GM23248 (cell line): Measurements from ENCODE around the gene POLR3C. TPM values are rescaled to one million over a fixed set of nuclear protein-coding genes. Genes with fewer than 3 reads are reported as not detected.

ENCODE experiments used
- DNase-seq: peaks from one replicate; pipeline ENCODE4 v3.0.0-alpha.2; 2015
- H2AFZ ChIP-seq: fragments of 200-600 bp; sonication (generic); 2 replicates; pipeline ENCODE4 v1.6.1; 2016; ENCODE audit warnings: antibody characterized with exemption
- H3F3A ChIP-seq: fragments of 200-600 bp; sonication (generic); 2 replicates; pipeline ENCODE4 v1.6.1; 2016; ENCODE audit warnings: mild to moderate bottlenecking, antibody characterized with exemption, mixed run types; ENCODE audit not compliant: insufficient read depth
- H3K27ac ChIP-seq: fragments of 200-600 bp; sonication (generic); 2 replicates; pipeline ENCODE4 v1.5.1; 2016; ENCODE audit warnings: mild to moderate bottlenecking
- H3K27me3 ChIP-seq: fragments of 200-600 bp; sonication (generic); replicated peaks from 2 replicates; pipeline ENCODE4 v1.6.1; 2016; ENCODE audit warnings: mild to moderate bottlenecking; ENCODE audit not compliant: insufficient read depth
- H3K36me3 ChIP-seq: fragments of 200-600 bp; sonication (generic); 2 replicates; pipeline ENCODE4 v1.6.1; 2016; ENCODE audit warnings: low read depth, mild to moderate bottlenecking
- H3K4me1 ChIP-seq: fragments of 200-600 bp; sonication (generic); 2 replicates; pipeline ENCODE4 v1.6.1; 2016; ENCODE audit warnings: mild to moderate bottlenecking; ENCODE audit not compliant: insufficient read depth
- H3K4me2 ChIP-seq: fragments of 200-600 bp; sonication (generic); one replicate; pipeline ENCODE4 v1.6.1; 2016; ENCODE audit warnings: mild to moderate bottlenecking; ENCODE audit not compliant: unreplicated experiment
- H3K4me3 ChIP-seq: fragments of 200-600 bp; sonication (generic); 2 replicates; pipeline ENCODE4 v1.5.1; 2016; ENCODE audit warnings: mild to moderate bottlenecking
- H3K79me2 ChIP-seq: fragments of 200-600 bp; sonication (generic); 2 replicates; pipeline ENCODE4 v1.6.1; 2016; ENCODE audit warnings: mild to moderate bottlenecking; ENCODE audit not compliant: insufficient read depth
- H3K9ac ChIP-seq: fragments of 200-600 bp; sonication (generic); 2 replicates; pipeline ENCODE4 v1.6.1; 2016; ENCODE audit warnings: mild to moderate bottlenecking
- H3K9me2 ChIP-seq: fragments of 200-600 bp; sonication (generic); 2 replicates; pipeline ENCODE4 v1.6.1; 2016; ENCODE audit warnings: mixed run types, mild to moderate bottlenecking, moderate library complexity; ENCODE audit not compliant: insufficient read depth
- H3K9me3 ChIP-seq: fragments of 200-600 bp; sonication (generic); one replicate; pipeline ENCODE4 v1.6.1; 2017; ENCODE audit warnings: low read depth
- H4K20me1 ChIP-seq: fragments of 200-600 bp; sonication (generic); 2 replicates; pipeline ENCODE4 v1.6.0; 2016; ENCODE audit not compliant: insufficient read depth
- EZH2 ChIP-seq: fragments of 200-600 bp; sonication (generic); IDR thresholded peaks from 2 replicates; pipeline ENCODE4 v1.6.1; 2018; ENCODE audit warnings: antibody characterized with exemption, mild to moderate bottlenecking; ENCODE audit not compliant: insufficient read depth, poor library complexity, severe bottlenecking
- EZH2phosphoT487 ChIP-seq: fragments of 200-600 bp; sonication (generic); IDR thresholded peaks from 2 replicates; pipeline ENCODE4 v1.6.1; 2018; ENCODE audit warnings: antibody characterized with exemption, moderate library complexity, mild to moderate bottlenecking, low read depth; ENCODE audit not compliant: insufficient read depth
- WGBS, 2 experiments: methylation state at CpG; one replicate each; pipeline ENCODE4 v1.1.6; 2015 to 2017; ENCODE audit warnings: low lambda C conversion rate in 2 of 2, low coverage in 1 of 2; ENCODE audit errors: missing lambda C conversion rate in 2 of 2; 5-methylcytosine and 5-hydroxymethylcytosine counted together
- in situ Hi-C: fragments of 300-500 bp; cut with MboI; formaldehyde crosslinking; loops from 2 replicates; pipeline ENCODE4 v1.15.0; 2020
- polyA plus RNA-seq: library from polyadenylated mRNA; unstranded; fragments of >200 nt; fragmentation: Nextera tagmentation; extraction: Ambion mirVana; gene quantifications from 2 replicates; pipeline ENCODE4 v1.2.1, GENCODE V29; 2016
- total RNA-seq: library from RNA; depleted of rRNA; stranded (reverse); fragments of >200 nt; shearing (Covaris generic); gene quantifications from 2 replicates; pipeline ENCODE4 v1.2.3, GENCODE V29; 2014

POLR3C gene
- total and polyA plus RNA-seq, 2 experiments from 2014 or later: 39.0 to 42.2 TPM

DNA sequence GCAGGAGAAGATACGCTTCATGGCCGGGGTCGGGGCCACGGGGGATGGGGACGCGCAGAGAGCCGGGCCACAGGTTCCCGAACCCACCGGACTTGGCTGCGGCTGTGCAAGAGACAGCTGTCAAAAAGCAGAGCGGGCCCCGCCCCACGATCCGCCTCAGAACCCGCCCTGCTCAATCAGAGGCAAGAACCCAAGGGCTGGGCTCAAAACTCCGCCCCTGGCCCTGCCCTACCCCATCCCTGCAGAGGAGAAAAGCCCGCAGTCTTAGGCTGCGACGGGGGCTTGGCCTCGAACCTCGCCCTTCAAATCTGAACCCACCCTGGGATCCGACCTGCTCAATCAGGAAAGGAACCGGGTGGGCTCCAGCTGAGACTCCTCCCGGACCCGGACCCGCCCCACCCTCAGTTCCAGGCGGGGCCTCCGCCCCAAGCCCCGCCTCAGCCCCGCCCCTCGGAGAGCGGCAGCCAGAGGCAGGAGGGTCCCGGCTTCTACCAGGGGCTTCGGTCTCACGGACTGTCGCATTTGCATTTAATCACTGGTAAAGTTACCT is 61.8 kb downstream of the POLR3C start, which contains the start of gene ANKRD35:
TSS of gene ANKRD35 (minus strand) at position 129 of the 550 bp plus-strand sequence. CDS start at position 21, 108 bp downstream.
- Histone ChIP-seq H3K4me3 (peak within 1 kb of the TSS; percentile 80), H3K27me3 (no peaks in the 10 kb centered on the region), H3K36me3 (no peaks in the 10 kb centered on the region), H3K9me2 (no peaks in the 10 kb centered on the region), H3K4me2 (peak within 1 kb of the TSS; percentile 81), H3F3A (peaks cover 27% of the 10 kb centered on the region), H3K27ac (peak within 1 kb of the TSS; percentile 38), H3K4me1 (peaks cover 15% of the 10 kb centered on the region), H3K9me3 (no peaks in the 10 kb centered on the region), H3K79me2 (no peaks in the 10 kb centered on the region), H2AFZ (peak within 1 kb of the TSS; percentile 91), H3K9ac (no peak within 1 kb of the TSS), H4K20me1 (no peaks in the 10 kb centered on the region)
- peak; percentile 86 for DNase-seq
- WGBS, 2 experiments: 0 to 2% methylated on average over 13 to 36 of the region's 36 CpGs
- TF ChIP-seq EZH2: no peak
- TF ChIP-seq EZH2phosphoT487: no peak
- in situ Hi-C loops: no loop called here

DNA sequence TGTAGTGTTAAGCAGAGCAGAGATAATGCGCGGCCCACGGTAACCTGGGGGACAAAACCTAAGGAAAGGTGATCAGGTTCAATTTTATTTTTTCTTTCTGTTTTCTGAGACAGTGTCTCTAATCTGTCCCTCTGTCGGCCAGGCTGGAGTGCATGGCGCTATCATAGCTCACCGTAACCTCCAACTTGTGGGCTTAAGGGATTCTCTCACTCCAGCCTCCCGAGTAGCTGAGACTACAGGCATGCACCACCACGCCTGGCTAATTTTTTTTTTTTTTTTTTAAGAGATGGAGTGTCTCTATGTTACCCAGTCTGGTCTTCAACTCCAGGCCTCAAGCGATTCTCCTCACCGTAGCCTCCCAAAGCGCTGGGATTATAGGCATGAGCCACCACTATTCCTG is 62.4 kb downstream of the POLR3C start:
- H3K9me3 ChIP-seq: no peaks in the 10 kb centered on the region
- H3K9ac ChIP-seq: no peak overlapping the region
- no peaks in the 10 kb centered on the region for H3K36me3 ChIP-seq
- H3K27ac ChIP-seq: no peak overlapping the region
- H3F3A ChIP-seq: peaks cover 32% of the 10 kb centered on the region
- H3K27me3 ChIP-seq: no peaks in the 10 kb centered on the region
- H2AFZ ChIP-seq: peak overlapping the region; percentile 91
- DNase-seq: no peak
- H4K20me1 ChIP-seq: no peaks in the 10 kb centered on the region
- no peaks in the 10 kb centered on the region for H3K9me2 ChIP-seq
- WGBS, 2 experiments: 49% methylated on average over 11 of the region's 11 CpGs
- H3K4me1 ChIP-seq: peaks cover 21% of the 10 kb centered on the region
- H3K4me3 ChIP-seq: peak overlapping the region; percentile 80
- H3K79me2 ChIP-seq: no peaks in the 10 kb centered on the region
- TF ChIP-seq EZH2 (no peak), EZH2phosphoT487 (no peak)
- in situ Hi-C loops: no loop called here
- peak overlapping the region; percentile 81 for H3K4me2 ChIP-seq

DNA sequence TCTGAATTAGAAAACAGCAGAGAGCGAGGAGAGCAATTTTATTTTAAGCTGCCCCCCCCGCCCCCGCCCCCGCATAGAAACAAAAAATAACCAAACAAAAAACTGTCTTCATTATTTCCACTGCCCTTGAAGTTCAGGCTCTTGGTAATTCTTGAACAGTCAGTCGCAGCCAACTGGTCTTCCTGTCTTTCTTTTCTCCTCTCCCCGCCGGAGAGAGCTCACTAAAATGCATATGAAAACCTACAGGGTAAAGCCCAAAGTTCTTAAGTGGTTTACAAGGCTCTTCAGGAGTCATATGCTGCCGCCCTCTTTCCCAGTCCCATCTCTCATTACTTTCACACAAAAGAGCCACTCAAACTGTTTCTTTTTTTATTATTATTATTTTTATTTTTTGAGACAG is 62.8 kb downstream of the POLR3C start:
- H3K36me3 ChIP-seq: no peaks in the 10 kb centered on the region
- no peak overlapping the region for H3K4me2 ChIP-seq
- 77 to 80% methylated on average over 8 of the region's 8 CpGs for WGBS, 2 experiments
- H3K9me2 ChIP-seq: no peaks in the 10 kb centered on the region
- no peak overlapping the region for H3K9ac ChIP-seq
- peaks cover 36% of the 10 kb centered on the region for H3F3A ChIP-seq
- no peak for DNase-seq
- no peak overlapping the region for H3K27ac ChIP-seq
- no peak overlapping the region for H2AFZ ChIP-seq
- no peak overlapping the region for H3K4me3 ChIP-seq
- H3K79me2 ChIP-seq: no peaks in the 10 kb centered on the region
- H3K27me3 ChIP-seq: no peaks in the 10 kb centered on the region
- TF ChIP-seq EZH2phosphoT487 (no peak), EZH2 (no peak)
- in situ Hi-C loops: no loop called here
- no peaks in the 10 kb centered on the region for H3K9me3 ChIP-seq
- H3K4me1 ChIP-seq: peaks cover 25% of the 10 kb centered on the region
- no peaks in the 10 kb centered on the region for H4K20me1 ChIP-seq

DNA sequence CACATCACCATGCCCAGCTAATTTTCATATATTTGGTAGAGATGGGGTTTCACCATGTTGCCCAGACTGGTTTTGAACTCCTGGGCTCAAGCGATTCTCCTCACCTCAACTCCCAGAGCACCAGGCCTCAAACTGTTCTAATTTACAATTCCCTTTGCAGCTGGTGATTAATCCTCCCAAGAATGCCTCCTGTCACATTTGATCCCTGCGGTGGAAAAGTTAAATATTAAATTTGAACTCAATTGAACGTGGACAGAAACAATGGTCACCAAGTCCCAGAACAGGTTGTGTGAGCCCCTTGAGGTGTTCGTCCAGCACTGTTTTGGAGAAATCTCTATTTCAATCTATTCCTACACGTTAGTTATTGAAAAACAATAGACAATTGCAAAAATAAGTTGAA is 63.6 kb downstream of the POLR3C start:
- no peaks in the 10 kb centered on the region for H3K9me3 ChIP-seq
- no peak for TF ChIP-seq EZH2
- no peak for TF ChIP-seq EZH2phosphoT487
- H3K4me3 ChIP-seq: no peak overlapping the region
- H4K20me1 ChIP-seq: no peaks in the 10 kb centered on the region
- H2AFZ ChIP-seq: no peak overlapping the region
- no peak overlapping the region for H3K27ac ChIP-seq
- no peak overlapping the region for H3K4me2 ChIP-seq
- H3K27me3 ChIP-seq: no peaks in the 10 kb centered on the region
- H3K4me1 ChIP-seq: peaks cover 30% of the 10 kb centered on the region
- in situ Hi-C loops: no loop called here
- H3K9me2 ChIP-seq: no peaks in the 10 kb centered on the region
- WGBS, 2 experiments: 77 to 80% methylated on average over 5 of the region's 5 CpGs
- H3K36me3 ChIP-seq: no peaks in the 10 kb centered on the region
- peaks cover 41% of the 10 kb centered on the region for H3F3A ChIP-seq
- no peak overlapping the region for H3K9ac ChIP-seq
- DNase-seq: no peak
- no peaks in the 10 kb centered on the region for H3K79me2 ChIP-seq
